ENCODE measurements around the gene C22orf23. TPM values are rescaled to one million over a fixed set of nuclear protein-coding genes. Genes with fewer than 3 reads are reported as not detected.

Gene C22orf23
- total and polyA plus RNA-seq, 4 donors, result 0.18 TPM; not detected in 3

DNA sequence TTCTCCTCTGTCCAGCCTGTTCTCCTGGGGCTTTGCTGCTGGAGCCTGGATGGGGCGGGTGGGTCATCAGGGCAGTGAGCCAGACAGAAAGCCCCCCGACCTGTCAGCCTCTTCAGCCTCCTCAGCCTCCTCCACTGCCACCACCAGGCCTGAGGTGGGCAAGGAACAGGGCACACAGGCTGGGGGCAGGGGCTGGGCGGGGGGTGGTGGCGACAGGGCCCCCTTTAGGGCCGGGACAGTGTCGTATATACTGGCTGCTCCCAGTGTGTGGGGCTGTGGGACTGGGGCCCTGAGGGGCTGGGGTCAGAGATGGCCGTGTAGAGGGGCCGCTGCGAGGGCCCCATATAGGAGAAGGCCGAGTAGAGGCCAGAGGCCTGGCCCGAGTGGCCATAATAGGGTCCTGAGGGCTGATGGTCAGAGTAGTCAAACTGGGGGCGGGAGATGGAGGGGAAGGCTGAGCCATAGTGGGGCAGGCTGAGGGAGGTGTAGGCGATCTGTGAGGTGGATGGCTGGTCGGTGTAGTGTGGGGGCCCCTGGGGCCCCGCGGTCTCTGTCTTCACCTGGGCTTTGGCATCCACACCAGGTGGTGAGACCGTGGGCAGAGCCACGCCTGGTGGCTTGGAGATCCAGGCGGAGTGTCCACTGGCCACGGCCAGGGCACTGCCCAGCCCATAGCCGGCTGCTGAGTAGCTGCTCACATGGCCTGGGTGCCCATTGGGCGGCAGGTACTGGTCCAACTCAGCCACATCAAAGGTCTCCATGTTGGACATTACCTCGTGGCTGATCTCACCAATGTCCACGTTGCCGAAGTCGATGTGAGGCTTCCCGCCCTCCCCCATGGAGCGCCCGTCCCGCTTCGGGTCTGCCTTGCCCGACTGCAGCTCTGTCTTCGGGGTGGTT lies 20.1 kb upstream of the C22orf23 start:
- H3K9me3 ChIP-seq (ENCODE audit: control insufficient read depth, low read length), result no peaks in the 10 kb centered on the region
- no peaks in the 10 kb centered on the region for H3K4me1 ChIP-seq (ENCODE audit: control insufficient read depth in 1 of 2, insufficient read depth in 2 of 2, low read length in 2 of 2)
- H3K27me3 ChIP-seq (ENCODE audit: control insufficient read depth in 1 of 2, insufficient read depth in 2 of 2, low read length in 1 of 2), result no peaks in the 10 kb centered on the region
- intact Hi-C loops (cut with DNase I), result no loop called here
- peak; percentile 15 for ATAC-seq (ENCODE audit: low FRiP score)
- WGBS, 2 donors, result 95 to 96% methylated on average over 33 of the region's 33 CpGs
- DNase-seq, result no peak
- no peak overlapping the region for H3K27ac ChIP-seq (ENCODE audit: low read depth in 1 of 2, low read length in 2 of 2)
- no peak overlapping the region for H3K4me3 ChIP-seq (ENCODE audit: low read length in 2 of 2)
- H3K36me3 ChIP-seq (ENCODE audit: control insufficient read depth in 1 of 2, insufficient read depth in 2 of 2, low read length in 1 of 2), result peaks cover 0 to 1% of the 10 kb centered on the region in 2 donors

DNA sequence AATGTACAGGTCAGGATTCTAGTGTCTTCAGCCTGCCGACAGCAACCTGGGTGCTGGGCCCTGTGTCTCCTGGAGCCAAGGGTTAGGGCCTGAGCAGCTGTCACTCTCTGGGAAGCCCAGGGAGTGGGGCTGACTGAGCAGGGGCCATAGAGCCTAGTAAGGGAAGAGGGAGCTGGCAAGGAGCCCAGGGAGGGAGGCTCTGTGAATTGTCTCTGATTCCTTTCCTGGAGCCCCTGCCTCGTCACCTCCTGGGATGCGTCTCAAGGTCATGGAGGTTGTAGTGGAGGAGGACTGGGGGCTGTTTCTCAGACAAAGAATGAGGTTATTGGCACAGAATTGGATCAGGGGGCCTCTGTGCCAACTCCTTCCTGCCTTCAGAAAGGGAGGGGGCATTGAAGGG lies 19.1 kb upstream of the C22orf23 start:
- Histone ChIP-seq H3K36me3 (ENCODE audit: control insufficient read depth in 1 of 2, insufficient read depth in 2 of 2, low read length in 1 of 2) (peaks cover 0 to 1% of the 10 kb centered on the region in 2 donors), H3K27me3 (ENCODE audit: control insufficient read depth in 1 of 2, insufficient read depth in 2 of 2, low read length in 1 of 2) (no peaks in the 10 kb centered on the region), H3K4me1 (ENCODE audit: control insufficient read depth in 1 of 2, insufficient read depth in 2 of 2, low read length in 2 of 2) (no peaks in the 10 kb centered on the region), H3K27ac (ENCODE audit: low read depth in 1 of 2, low read length in 2 of 2) (no peak overlapping the region), H3K4me3 (ENCODE audit: low read length in 2 of 2) (no peak overlapping the region), H3K9me3 (ENCODE audit: control insufficient read depth, low read length) (no peaks in the 10 kb centered on the region)
- WGBS, 2 donors, result 77 to 89% methylated on average over 3 of the region's 3 CpGs
- ATAC-seq (ENCODE audit: low FRiP score) (no peak), DNase-seq (no peak)
- intact Hi-C loops (cut with DNase I), result no loop called here

DNA sequence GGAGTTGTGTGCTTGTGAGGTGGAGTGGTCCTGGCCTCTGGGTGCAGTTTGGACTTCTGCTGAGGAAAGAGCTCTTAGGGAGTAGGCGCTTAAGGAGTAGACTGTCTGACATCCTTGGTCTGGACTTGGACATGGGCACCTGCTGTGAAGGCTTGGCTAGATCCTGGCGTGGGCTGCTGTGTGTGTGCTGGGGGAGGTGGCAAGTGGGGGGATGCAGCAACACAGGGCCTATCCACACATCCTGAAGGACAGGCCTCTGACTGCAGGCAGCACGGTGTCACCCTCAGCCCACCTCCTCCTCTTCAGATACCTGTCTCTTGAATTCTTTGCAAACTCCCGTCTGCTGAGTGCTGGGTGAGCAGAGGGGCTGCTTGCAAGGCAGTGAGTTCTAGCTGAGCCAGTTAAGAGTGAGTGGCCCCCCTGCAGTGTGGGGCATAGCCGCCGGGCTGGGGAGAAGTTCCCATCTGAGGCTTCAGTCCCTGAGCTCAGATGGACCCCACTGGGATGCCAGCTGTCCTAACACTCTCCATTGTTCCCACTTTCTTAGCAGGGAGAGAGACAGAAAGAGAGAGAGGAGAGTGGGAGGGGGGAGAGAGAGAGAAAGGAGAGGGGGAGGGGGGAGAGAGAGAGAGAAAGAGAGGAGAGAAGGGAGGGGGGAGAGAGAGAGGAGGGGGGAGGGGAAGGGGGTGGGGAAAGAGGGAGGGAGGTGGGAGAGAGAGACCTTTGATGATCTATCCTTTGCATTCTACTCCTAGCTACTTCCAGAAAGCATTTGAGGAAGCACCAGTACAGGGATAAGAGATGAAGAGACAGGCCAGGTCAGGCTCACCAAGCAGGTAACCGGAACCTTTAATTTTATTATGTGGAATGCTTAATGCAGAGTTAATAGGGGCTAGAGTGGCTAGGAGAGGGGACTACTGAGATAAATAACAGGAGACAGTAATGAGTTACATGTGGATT lies 18.4 kb upstream of the C22orf23 start:
- DNase-seq (no peak), ATAC-seq (ENCODE audit: low FRiP score) (no peak)
- H3K36me3 ChIP-seq (ENCODE audit: control insufficient read depth in 1 of 2, insufficient read depth in 2 of 2, low read length in 1 of 2), result peaks cover 0 to 1% of the 10 kb centered on the region in 2 donors
- intact Hi-C loops (cut with DNase I), result no loop called here
- no peaks in the 10 kb centered on the region for H3K9me3 ChIP-seq (ENCODE audit: control insufficient read depth, low read length)
- whole genome bisulfite sequencing, 2 donors, result 70 to 77% methylated on average over 7 of the region's 7 CpGs
- no peaks in the 10 kb centered on the region for H3K27me3 ChIP-seq (ENCODE audit: control insufficient read depth in 1 of 2, insufficient read depth in 2 of 2, low read length in 1 of 2)
- H3K4me3 ChIP-seq (ENCODE audit: low read length in 2 of 2), result no peak overlapping the region
- no peak overlapping the region for H3K27ac ChIP-seq (ENCODE audit: low read depth in 1 of 2, low read length in 2 of 2)
- H3K4me1 ChIP-seq (ENCODE audit: control insufficient read depth in 1 of 2, insufficient read depth in 2 of 2, low read length in 2 of 2), result no peaks in the 10 kb centered on the region

DNA sequence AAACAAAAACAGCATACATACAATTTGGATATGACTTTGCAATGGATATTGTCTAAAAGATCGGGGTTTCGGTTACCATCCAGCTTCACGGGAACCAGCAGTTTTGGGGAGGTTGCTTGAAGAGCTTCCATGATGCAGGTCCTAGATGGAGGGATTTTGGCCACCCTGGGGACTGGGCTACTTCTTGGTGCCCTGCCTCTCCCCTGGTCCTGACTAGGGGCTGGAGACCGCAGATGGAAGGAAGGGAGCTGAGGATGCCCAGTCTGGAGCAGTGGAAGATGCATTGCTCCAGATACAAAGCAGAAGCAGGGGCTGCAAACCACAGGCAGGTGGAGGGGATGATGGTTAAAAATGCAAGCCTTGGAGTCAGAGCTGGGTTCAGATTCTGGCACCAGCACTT lies 17.5 kb upstream of the C22orf23 start:
- H3K27ac ChIP-seq (ENCODE audit: low read depth in 1 of 2, low read length in 2 of 2), result no peak overlapping the region
- H3K36me3 ChIP-seq (ENCODE audit: control insufficient read depth in 1 of 2, insufficient read depth in 2 of 2, low read length in 1 of 2), result peaks cover 0 to 1% of the 10 kb centered on the region in 2 donors

DNA sequence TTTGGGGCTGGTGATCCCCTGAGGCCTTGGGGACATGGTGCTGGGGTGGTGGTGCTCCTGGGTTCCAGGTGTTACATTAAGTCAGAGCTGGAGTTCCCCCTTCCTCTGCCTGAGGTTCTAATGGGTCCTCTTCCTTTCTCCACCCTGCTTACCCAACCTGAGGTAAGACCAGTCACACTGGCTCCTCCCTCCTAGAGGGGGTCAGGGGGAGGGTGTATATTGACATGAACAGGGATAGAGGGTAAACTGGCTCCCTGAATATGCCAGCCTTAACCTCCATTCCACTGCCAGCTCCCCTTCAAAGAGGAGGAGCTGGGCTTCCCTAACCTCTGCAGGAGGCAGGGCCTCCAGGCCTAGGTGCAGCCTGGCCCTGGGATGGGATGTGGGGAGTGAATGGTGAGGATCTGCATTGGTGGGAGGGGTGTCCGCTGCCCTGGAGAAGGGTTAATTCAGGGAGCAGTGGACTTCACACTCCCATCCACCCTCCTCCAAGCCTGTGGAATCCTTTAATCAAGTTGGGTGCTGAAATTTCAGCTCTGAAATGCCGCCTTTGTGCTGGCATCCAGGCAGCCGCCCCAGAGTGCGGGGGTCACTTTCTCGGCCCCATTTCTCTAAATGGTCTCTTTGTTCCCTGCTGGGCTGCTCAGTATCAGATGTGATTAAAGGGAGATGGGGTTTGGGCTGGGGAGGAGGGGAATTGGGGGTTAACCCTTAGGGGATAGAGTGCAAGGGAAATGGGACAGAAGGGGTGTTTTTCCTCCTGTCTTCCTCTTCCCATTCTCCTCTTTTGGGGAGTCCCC lies 15.3 kb upstream of the C22orf23 start:
- Histone ChIP-seq H3K4me1 (ENCODE audit: control insufficient read depth in 1 of 2, insufficient read depth in 2 of 2, low read length in 2 of 2) (no peaks in the 10 kb centered on the region), H3K27me3 (ENCODE audit: control insufficient read depth in 1 of 2, insufficient read depth in 2 of 2, low read length in 1 of 2) (no peaks in the 10 kb centered on the region), H3K36me3 (ENCODE audit: control insufficient read depth in 1 of 2, insufficient read depth in 2 of 2, low read length in 1 of 2) (peaks cover 0 to 1% of the 10 kb centered on the region in 2 donors), H3K4me3 (ENCODE audit: low read length in 2 of 2) (no peak overlapping the region), H3K27ac (ENCODE audit: low read depth in 1 of 2, low read length in 2 of 2) (no peak overlapping the region), H3K9me3 (ENCODE audit: control insufficient read depth, low read length) (no peaks in the 10 kb centered on the region)
- intact Hi-C loops (cut with DNase I), result no loop called here
- ATAC-seq (ENCODE audit: low FRiP score), result no peak
- DNase-seq, result no peak
- 93 to 95% methylated on average over 5 of the region's 5 CpGs for WGBS, 2 donors

More for the DNA sequence above, 17.5 kb upstream of the C22orf23 start:
- Histone ChIP-seq H3K4me3 (ENCODE audit: low read length in 2 of 2) (no peak overlapping the region), H3K4me1 (ENCODE audit: control insufficient read depth in 1 of 2, insufficient read depth in 2 of 2, low read length in 2 of 2) (no peaks in the 10 kb centered on the region), H3K9me3 (ENCODE audit: control insufficient read depth, low read length) (no peaks in the 10 kb centered on the region), H3K27me3 (ENCODE audit: control insufficient read depth in 1 of 2, insufficient read depth in 2 of 2, low read length in 1 of 2) (no peaks in the 10 kb centered on the region)
- intact Hi-C loops (cut with DNase I), result no loop called here
- ATAC-seq (ENCODE audit: low FRiP score) (no peak), DNase-seq (no peak)
- 96 to 99% methylated on average over 4 of the region's 4 CpGs for WGBS, 2 donors

DNA sequence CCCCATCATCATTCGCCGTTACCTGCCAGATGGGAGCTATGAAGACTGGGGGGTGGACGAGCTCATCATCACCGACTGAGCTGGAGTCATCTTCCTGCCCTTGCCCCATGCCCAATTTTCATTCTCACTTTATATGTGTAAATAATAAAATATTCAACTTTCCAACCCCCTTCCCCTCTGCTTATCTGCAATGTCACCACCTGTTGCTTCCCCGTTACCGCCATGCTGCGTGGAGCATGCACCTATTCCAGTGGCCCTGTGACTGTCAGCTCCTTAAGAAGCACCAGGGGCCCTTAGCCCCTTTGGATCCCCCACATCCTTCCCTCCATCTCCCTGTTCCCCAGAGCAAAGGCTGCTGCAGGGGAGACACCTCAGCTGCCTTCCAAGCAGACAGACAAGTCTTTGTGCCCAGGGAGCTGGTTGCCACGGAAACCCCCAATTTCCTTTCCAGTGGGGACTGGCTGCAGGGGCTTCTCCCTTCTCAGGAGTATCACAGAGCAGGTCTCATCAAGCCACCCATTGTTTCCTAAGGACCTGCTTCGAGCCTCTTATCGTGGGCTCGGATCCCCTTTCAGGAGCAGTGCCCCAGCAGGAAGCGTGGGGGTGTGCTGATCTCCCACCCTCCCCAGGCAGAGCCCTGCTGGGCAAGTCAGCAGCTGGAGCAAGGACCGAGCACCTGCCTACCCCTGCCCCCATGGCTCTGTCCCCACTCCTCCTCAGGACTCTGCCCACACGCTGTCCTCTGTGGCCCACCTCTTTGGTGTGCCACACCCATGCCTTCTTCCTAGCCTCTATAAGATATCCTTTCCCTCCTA lies 14.4 kb upstream of the C22orf23 start:
- Histone ChIP-seq H3K27me3 (ENCODE audit: control insufficient read depth in 1 of 2, insufficient read depth in 2 of 2, low read length in 1 of 2) (no peaks in the 10 kb centered on the region), H3K27ac (ENCODE audit: low read depth in 1 of 2, low read length in 2 of 2) (no peak overlapping the region), H3K36me3 (ENCODE audit: control insufficient read depth in 1 of 2, insufficient read depth in 2 of 2, low read length in 1 of 2) (peaks cover 0 to 1% of the 10 kb centered on the region in 2 donors), H3K9me3 (ENCODE audit: control insufficient read depth, low read length) (no peaks in the 10 kb centered on the region), H3K4me1 (ENCODE audit: control insufficient read depth in 1 of 2, insufficient read depth in 2 of 2, low read length in 2 of 2) (no peaks in the 10 kb centered on the region), H3K4me3 (ENCODE audit: low read length in 2 of 2) (no peak overlapping the region)
- intact Hi-C loops (cut with DNase I), result no loop called here
- WGBS, 2 donors, result 84% methylated on average over 14 of the region's 14 CpGs
- ATAC-seq (ENCODE audit: low FRiP score) (no peak), DNase-seq (no peak)

DNA sequence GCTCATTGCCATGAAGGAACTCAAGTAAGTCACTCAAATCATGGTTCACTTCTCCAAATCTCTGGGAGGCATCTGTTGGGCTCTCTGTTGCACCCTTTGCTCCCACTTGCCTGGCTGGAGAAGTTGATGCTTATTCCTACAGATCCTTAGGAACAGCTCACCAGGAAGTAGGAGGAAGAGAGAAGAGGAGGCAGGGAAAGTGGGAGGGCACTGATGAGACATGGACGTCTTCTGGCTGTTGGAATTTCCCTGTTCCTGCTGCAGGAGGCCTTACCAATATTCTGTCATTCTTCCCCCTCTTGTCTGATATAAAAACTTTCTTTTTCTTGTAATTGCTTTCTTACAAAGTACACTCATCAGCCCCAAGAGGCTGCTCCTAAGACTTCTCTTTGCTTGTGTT lies 13.7 kb upstream of the C22orf23 start:
- Histone ChIP-seq H3K4me3 (ENCODE audit: low read length in 2 of 2) (no peak overlapping the region), H3K9me3 (ENCODE audit: control insufficient read depth, low read length) (no peaks in the 10 kb centered on the region), H3K36me3 (ENCODE audit: control insufficient read depth in 1 of 2, insufficient read depth in 2 of 2, low read length in 1 of 2) (peaks cover 0 to 4% of the 10 kb centered on the region in 2 donors), H3K4me1 (ENCODE audit: control insufficient read depth in 1 of 2, insufficient read depth in 2 of 2, low read length in 2 of 2) (no peaks in the 10 kb centered on the region), H3K27ac (ENCODE audit: low read depth in 1 of 2, low read length in 2 of 2) (no peak overlapping the region), H3K27me3 (ENCODE audit: control insufficient read depth in 1 of 2, insufficient read depth in 2 of 2, low read length in 1 of 2) (no peaks in the 10 kb centered on the region)
- DNase-seq (no peak), ATAC-seq (ENCODE audit: low FRiP score) (no peak)
- 76 to 93% methylated on average over 1 of the region's 1 CpG for WGBS, 2 donors
- intact Hi-C loops (cut with DNase I), result no loop called here
